Spleen (tissue), 7 donors: Measurements from ENCODE around the gene SHOX.

Experiments
- CTCF ChIP-seq, 11 experiments: fragments of 200-600 bp in 7 of 11; fragments of 450-650 bp in 4 of 11; sonication (generic) in 4 of 11; IDR thresholded peaks in 8 of 11; conservative IDR thresholded peaks in 3 of 11; 1 replicate in 7 of 11; 2 replicates in 4 of 11; pipeline versions ENCODE4 v1.4.0 to v1.8.0; 2016 to 2021; ENCODE audit warnings: antibody characterized with exemption in 11 of 11, inconsistent platforms in 4 of 11, mild to moderate bottlenecking in 1 of 11
- POLR2A ChIP-seq, 3 donors: fragments of 450-650 bp; IDR thresholded peaks; one replicate each; pipeline ENCODE4 v1.5.1; 2017; ENCODE audit warnings: antibody characterized with exemption in 3 of 3, mild to moderate bottlenecking in 1 of 3
- donor health status: DM: no; HTN: no; CAD: no; lungs with moderate emphysema.
- donor health status: DM: no; HTN: no; CAD: no.
- donor health status: DM: no; HTN: no; CAD: no.

- TF ChIP-seq CTCF (IDR thresholded peaks at IDR 0.05 in 8 of 11, conservative IDR thresholded peaks at IDR 0.05 in 3 of 11) (no peak), POLR2A (IDR thresholded peaks at IDR 0.05) (no peak)
Measured at GRCh38 chrX:630007-630611, 482 bp upstream of the SHOX start.
